Measurements from ENCODE around the gene SDK2. TPM values are rescaled to one million over a fixed set of nuclear protein-coding genes. Genes with fewer than 3 reads are reported as not detected.

Gene SDK2
- total RNA-seq, 1 experiment from 2014 or later, result 0.67 TPM

DNA sequence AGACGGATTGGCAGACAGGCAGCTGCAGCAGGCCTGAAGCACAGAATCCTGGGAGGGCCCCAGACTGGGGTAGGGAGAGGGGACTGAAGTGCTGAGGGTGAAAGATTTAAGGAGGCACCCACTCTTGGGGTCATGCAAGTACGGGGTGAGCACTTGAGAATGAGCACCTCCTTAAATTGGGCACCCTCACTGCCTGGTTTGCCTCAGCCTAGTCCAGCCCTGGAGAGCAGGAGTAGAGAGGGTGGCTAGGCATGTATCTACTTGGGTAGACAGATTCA is 178.4 kb downstream of the SDK2 start:
- no peak overlapping the region for H3K27ac ChIP-seq (ENCODE audit: low read depth, low read length, poor library complexity, severe bottlenecking)
- CTCF ChIA-PET, result no interaction called here

DNA sequence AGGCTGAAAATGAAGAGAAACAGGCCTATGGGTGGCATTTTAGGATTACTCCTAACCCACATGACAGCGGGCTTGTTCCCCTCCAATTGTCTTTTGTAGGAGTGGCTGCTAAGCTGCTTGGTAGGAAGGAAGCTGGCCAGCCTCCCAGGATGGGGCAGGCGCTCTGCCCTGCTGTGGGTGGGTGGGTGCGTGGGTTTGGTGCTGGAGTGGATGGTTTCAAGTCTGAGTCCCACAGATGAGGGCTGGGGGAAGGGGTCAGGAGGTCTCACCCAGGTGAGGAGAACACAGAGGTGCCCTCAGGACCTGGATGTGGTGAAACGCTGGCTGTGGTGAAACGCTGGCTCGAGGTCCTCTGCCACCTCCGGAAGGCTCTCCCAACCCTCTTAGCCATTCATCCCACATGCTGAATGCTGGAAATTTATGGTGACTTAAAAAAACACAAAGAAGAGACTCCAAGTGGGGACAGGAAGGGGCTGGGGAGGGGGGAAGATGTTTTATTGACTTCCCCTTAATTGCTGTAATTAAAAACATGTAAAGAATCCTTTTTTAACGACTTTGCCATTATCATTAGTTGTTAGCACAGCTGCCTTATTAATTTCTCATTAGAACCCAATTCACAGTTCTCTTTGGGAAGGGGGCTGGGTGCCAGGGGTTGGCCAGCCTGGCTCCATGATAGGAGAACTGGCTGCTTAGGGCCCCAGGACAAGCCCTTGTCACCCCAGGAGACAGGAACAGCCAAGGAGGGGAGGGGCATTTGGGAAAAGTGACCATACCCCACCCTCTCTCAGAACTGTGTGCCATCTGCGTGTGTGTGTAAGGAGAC is 178.9 kb downstream of the SDK2 start:
- Histone ChIP-seq H3K36me3 (ENCODE audit: insufficient read depth, low read length, poor library complexity, severe bottlenecking) (no peaks in the 10 kb centered on the region), H3K27me3 (replicated peaks; ENCODE audit: insufficient read depth, low read depth, low read length, poor library complexity) (no peaks in the 10 kb centered on the region), H3K27ac (ENCODE audit: low read depth, low read length, poor library complexity, severe bottlenecking) (no peak overlapping the region), H3K4me3 (ENCODE audit: low read depth, low read length, poor library complexity, severe bottlenecking) (no peak overlapping the region), H3K9me3 (ENCODE audit: low read depth, low read length, poor library complexity, severe bottlenecking) (no peaks in the 10 kb centered on the region), H3K4me1 (ENCODE audit: insufficient read depth, low read length, poor library complexity, severe bottlenecking) (peaks cover 16% of the 10 kb centered on the region)
- DNase-seq (ENCODE audit: low spot score), result peak; percentile 64
- BruUV-seq (replicated peaks), result no TSS peak
- intact Hi-C loops (cut with micrococcal nuclease; ENCODE audit: unreplicated experiment), result no loop called here
- no peak for TF ChIP-seq EZH2 (IDR thresholded peaks at IDR 0.05; ENCODE audit: borderline replicate concordance, low read depth, low read length, poor library complexity, severe bottlenecking)
- TF ChIP-seq, protein P1, sequence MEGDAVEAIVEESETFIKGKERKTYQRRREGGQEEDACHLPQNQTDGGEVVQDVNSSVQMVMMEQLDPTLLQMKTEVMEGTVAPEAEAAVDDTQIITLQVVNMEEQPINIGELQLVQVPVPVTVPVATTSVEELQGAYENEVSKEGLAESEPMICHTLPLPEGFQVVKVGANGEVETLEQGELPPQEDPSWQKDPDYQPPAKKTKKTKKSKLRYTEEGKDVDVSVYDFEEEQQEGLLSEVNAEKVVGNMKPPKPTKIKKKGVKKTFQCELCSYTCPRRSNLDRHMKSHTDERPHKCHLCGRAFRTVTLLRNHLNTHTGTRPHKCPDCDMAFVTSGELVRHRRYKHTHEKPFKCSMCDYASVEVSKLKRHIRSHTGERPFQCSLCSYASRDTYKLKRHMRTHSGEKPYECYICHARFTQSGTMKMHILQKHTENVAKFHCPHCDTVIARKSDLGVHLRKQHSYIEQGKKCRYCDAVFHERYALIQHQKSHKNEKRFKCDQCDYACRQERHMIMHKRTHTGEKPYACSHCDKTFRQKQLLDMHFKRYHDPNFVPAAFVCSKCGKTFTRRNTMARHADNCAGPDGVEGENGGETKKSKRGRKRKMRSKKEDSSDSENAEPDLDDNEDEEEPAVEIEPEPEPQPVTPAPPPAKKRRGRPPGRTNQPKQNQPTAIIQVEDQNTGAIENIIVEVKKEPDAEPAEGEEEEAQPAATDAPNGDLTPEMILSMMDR (conservative IDR thresholded peaks at IDR 0.05; ENCODE audit: low read depth, low read length), result no peak
- CTCF ChIA-PET, result no interaction called here
- POLR2A ChIA-PET (ENCODE audit: low non-redundant PET), result no interaction called here

More for the DNA sequence above, 178.4 kb downstream of the SDK2 start:
- intact Hi-C loops (cut with micrococcal nuclease; ENCODE audit: unreplicated experiment), result no loop called here
- BruUV-seq (replicated peaks), result no TSS peak
- H3K27me3 ChIP-seq (replicated peaks; ENCODE audit: insufficient read depth, low read depth, low read length, poor library complexity), result no peaks in the 10 kb centered on the region
- H3K4me3 ChIP-seq (ENCODE audit: low read depth, low read length, poor library complexity, severe bottlenecking), result no peak overlapping the region
- no peak for DNase-seq (ENCODE audit: low spot score)
- no peaks in the 10 kb centered on the region for H3K9me3 ChIP-seq (ENCODE audit: low read depth, low read length, poor library complexity, severe bottlenecking)
- no peak for TF ChIP-seq EZH2 (IDR thresholded peaks at IDR 0.05; ENCODE audit: borderline replicate concordance, low read depth, low read length, poor library complexity, severe bottlenecking)
- TF ChIP-seq, protein P1 (conservative IDR thresholded peaks at IDR 0.05; ENCODE audit: low read depth, low read length), result no peak
- POLR2A ChIA-PET (ENCODE audit: low non-redundant PET), result no interaction called here
- no peaks in the 10 kb centered on the region for H3K36me3 ChIP-seq (ENCODE audit: insufficient read depth, low read length, poor library complexity, severe bottlenecking)
- peaks cover 16% of the 10 kb centered on the region for H3K4me1 ChIP-seq (ENCODE audit: insufficient read depth, low read length, poor library complexity, severe bottlenecking)

GRCh38 chr17:73464447-73464846 is 179.8 kb downstream of the SDK2 start:
- no peaks in the 10 kb centered on the region for H3K27me3 ChIP-seq (replicated peaks; ENCODE audit: insufficient read depth, low read depth, low read length, poor library complexity)
- ChIA-PET POLR2A (ENCODE audit: low non-redundant PET) (no interaction called here), CTCF (no interaction called here)
- DNase-seq (ENCODE audit: low spot score), result no peak
- no peak overlapping the region for H3K27ac ChIP-seq (ENCODE audit: low read depth, low read length, poor library complexity, severe bottlenecking)
- no TSS peak for BruUV-seq (replicated peaks)
- H3K4me1 ChIP-seq (ENCODE audit: insufficient read depth, low read length, poor library complexity, severe bottlenecking), result peaks cover 16% of the 10 kb centered on the region
- intact Hi-C loops (cut with micrococcal nuclease; ENCODE audit: unreplicated experiment), result no loop called here
- H3K36me3 ChIP-seq (ENCODE audit: insufficient read depth, low read length, poor library complexity, severe bottlenecking), result no peaks in the 10 kb centered on the region
- no peak overlapping the region for H3K4me3 ChIP-seq (ENCODE audit: low read depth, low read length, poor library complexity, severe bottlenecking)
- no peaks in the 10 kb centered on the region for H3K9me3 ChIP-seq (ENCODE audit: low read depth, low read length, poor library complexity, severe bottlenecking)
- no peak for TF ChIP-seq EZH2 (IDR thresholded peaks at IDR 0.05; ENCODE audit: borderline replicate concordance, low read depth, low read length, poor library complexity, severe bottlenecking)
- TF ChIP-seq, protein P1 (conservative IDR thresholded peaks at IDR 0.05; ENCODE audit: low read depth, low read length), result no peak
